ENCODE data around the gene CTNND2.

DNA sequence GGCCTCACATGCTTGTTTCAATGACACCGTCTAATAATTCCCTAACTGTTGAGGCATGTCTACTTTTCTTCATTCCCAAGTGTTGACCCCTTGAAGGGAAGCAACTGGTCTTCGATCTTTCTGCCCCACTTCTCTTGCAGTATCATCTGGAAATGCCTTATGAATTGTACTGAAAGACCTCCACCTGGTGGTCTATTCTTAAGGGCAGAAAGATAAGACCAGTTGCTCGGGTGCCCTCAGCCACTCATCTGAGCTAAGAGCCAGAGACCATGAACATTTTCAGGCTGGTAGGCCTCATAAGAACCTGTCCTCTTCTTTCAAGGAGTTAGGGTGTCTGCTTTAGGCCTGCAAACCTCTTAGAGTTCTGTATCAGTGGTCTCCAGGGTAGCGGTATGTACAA, 542.5 kb downstream of the CTNND2 start:
- TF ChIP-seq SMC3 (conservative IDR thresholded peaks at IDR 0.05; ENCODE audit: poor library complexity) = no peak
- TF ChIP-seq, protein P1, sequence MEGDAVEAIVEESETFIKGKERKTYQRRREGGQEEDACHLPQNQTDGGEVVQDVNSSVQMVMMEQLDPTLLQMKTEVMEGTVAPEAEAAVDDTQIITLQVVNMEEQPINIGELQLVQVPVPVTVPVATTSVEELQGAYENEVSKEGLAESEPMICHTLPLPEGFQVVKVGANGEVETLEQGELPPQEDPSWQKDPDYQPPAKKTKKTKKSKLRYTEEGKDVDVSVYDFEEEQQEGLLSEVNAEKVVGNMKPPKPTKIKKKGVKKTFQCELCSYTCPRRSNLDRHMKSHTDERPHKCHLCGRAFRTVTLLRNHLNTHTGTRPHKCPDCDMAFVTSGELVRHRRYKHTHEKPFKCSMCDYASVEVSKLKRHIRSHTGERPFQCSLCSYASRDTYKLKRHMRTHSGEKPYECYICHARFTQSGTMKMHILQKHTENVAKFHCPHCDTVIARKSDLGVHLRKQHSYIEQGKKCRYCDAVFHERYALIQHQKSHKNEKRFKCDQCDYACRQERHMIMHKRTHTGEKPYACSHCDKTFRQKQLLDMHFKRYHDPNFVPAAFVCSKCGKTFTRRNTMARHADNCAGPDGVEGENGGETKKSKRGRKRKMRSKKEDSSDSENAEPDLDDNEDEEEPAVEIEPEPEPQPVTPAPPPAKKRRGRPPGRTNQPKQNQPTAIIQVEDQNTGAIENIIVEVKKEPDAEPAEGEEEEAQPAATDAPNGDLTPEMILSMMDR (IDR thresholded peaks at IDR 0.05; ENCODE audit: poor library complexity, severe bottlenecking) = no peak
- TF ChIP-seq MXI1 (conservative IDR thresholded peaks at IDR 0.05; ENCODE audit: poor library complexity, severe bottlenecking) = no peak
- TF ChIP-seq EZH2 (IDR thresholded peaks at IDR 0.05; ENCODE audit: borderline replicate concordance, insufficient read depth, low read length, poor library complexity, severe bottlenecking) = no peak
- TF ChIP-seq POLR2AphosphoS5 (IDR thresholded peaks at IDR 0.05) = no peak
- TF ChIP-seq TAF1 (IDR thresholded peaks at IDR 0.05; ENCODE audit: low read depth) = no peak
- no peak for TF ChIP-seq EP300 (conservative IDR thresholded peaks at IDR 0.05; ENCODE audit: poor library complexity, severe bottlenecking)
- TF ChIP-seq RAD21 (conservative IDR thresholded peaks at IDR 0.05) = no peak
- TF ChIP-seq, protein P2, sequence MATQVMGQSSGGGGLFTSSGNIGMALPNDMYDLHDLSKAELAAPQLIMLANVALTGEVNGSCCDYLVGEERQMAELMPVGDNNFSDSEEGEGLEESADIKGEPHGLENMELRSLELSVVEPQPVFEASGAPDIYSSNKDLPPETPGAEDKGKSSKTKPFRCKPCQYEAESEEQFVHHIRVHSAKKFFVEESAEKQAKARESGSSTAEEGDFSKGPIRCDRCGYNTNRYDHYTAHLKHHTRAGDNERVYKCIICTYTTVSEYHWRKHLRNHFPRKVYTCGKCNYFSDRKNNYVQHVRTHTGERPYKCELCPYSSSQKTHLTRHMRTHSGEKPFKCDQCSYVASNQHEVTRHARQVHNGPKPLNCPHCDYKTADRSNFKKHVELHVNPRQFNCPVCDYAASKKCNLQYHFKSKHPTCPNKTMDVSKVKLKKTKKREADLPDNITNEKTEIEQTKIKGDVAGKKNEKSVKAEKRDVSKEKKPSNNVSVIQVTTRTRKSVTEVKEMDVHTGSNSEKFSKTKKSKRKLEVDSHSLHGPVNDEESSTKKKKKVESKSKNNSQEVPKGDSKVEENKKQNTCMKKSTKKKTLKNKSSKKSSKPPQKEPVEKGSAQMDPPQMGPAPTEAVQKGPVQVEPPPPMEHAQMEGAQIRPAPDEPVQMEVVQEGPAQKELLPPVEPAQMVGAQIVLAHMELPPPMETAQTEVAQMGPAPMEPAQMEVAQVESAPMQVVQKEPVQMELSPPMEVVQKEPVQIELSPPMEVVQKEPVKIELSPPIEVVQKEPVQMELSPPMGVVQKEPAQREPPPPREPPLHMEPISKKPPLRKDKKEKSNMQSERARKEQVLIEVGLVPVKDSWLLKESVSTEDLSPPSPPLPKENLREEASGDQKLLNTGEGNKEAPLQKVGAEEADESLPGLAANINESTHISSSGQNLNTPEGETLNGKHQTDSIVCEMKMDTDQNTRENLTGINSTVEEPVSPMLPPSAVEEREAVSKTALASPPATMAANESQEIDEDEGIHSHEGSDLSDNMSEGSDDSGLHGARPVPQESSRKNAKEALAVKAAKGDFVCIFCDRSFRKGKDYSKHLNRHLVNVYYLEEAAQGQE (IDR thresholded peaks at IDR 0.05; ENCODE audit: borderline replicate concordance) = no peak
